Fibroblast of lung (primary cell): ENCODE data around the gene PAPOLA. TPM values are rescaled to one million over a fixed set of nuclear protein-coding genes. Genes with fewer than 3 reads are reported as not detected.

Source experiments
- DNase-seq, 2 donors: peaks; one replicate each; pipeline versions ENCODE4 v3.0.0 to v3.0.0-alpha.2; 2010; ENCODE audit warnings: low read depth in 2 of 2
- H2AFZ ChIP-seq: 2 replicates; pipeline ENCODE4 v1.5.1; 2012; ENCODE audit warnings: low read length, control low read depth, inconsistent platforms
- H3K27ac ChIP-seq: 2 replicates; pipeline ENCODE4 v1.5.1; 2011; ENCODE audit warnings: low read length, control low read depth; ENCODE audit not compliant: insufficient read depth
- H3K27me3 ChIP-seq: 2 replicates; pipeline ENCODE4 v1.5.1; 2011; ENCODE audit warnings: mild to moderate bottlenecking, low read length; ENCODE audit not compliant: control insufficient read depth, insufficient read depth
- H3K36me3 ChIP-seq: 2 replicates; pipeline ENCODE4 v1.5.1; 2011; ENCODE audit warnings: low read length; ENCODE audit not compliant: control insufficient read depth, insufficient read depth
- H3K4me1 ChIP-seq: 2 replicates; pipeline ENCODE4 v1.5.1; 2011; ENCODE audit warnings: low read length; ENCODE audit not compliant: control insufficient read depth, insufficient read depth; ENCODE audit errors: extremely low read depth
- H3K4me2 ChIP-seq: 2 replicates; pipeline ENCODE4 v1.5.1; 2011; ENCODE audit warnings: low read length, control low read depth; ENCODE audit not compliant: insufficient read depth; ENCODE audit errors: extremely low read depth
- H3K4me3 ChIP-seq, 4 experiments: fragments of 200-600 bp in 1 of 4; sonication (generic) in 1 of 4; replicated peaks in 1 of 4; 2 replicates each; pipeline ENCODE4 v1.5.1; 2011 to 2016; ENCODE audit warnings: low read length in 4 of 4, low read depth in 3 of 4, mild to moderate bottlenecking in 3 of 4, control low read depth in 2 of 4, inconsistent platforms in 1 of 4, mixed read lengths in 1 of 4; ENCODE audit not compliant: insufficient read depth in 1 of 4; ENCODE audit errors: control extremely low read depth in 1 of 4
- H3K79me2 ChIP-seq: 2 replicates; pipeline ENCODE4 v1.5.1; 2012; ENCODE audit warnings: mild to moderate bottlenecking, low read length, inconsistent platforms; ENCODE audit not compliant: control insufficient read depth, insufficient read depth
- H3K9ac ChIP-seq: 2 replicates; pipeline ENCODE4 v1.5.1; 2011; ENCODE audit warnings: mild to moderate bottlenecking, low read length, control low read depth; ENCODE audit not compliant: insufficient read depth
- H3K9me3 ChIP-seq: 2 replicates; pipeline ENCODE4 v1.5.1; 2012; ENCODE audit warnings: low read depth, low read length; ENCODE audit not compliant: control insufficient read depth, insufficient read depth
- H4K20me1 ChIP-seq: 2 replicates; pipeline ENCODE4 v1.5.1; 2011; ENCODE audit warnings: low read length; ENCODE audit not compliant: control insufficient read depth, insufficient read depth; ENCODE audit errors: extremely low read depth
- EZH2 ChIP-seq: IDR thresholded peaks from 2 replicates; pipeline ENCODE4 v1.5.1; 2012; ENCODE audit warnings: low read length, control low read depth, mild to moderate bottlenecking; ENCODE audit errors: missing control alignments
- polyA plus RNA-seq, 2 donors: library from polyadenylated mRNA; depleted of rRNA in 1 of 2; stranded (reverse) in 1 of 2; unstranded in 1 of 2; fragments of >200 nt; gene quantifications; 2 replicates each; pipeline ENCODE4 v1.2.1, GENCODE V29; 2011 to 2012; ENCODE audit warnings: missing spikeins in 1 of 2
- total RNA-seq: library from RNA; depleted of rRNA; stranded (reverse); fragments of >200 nt; gene quantifications from 2 replicates; pipeline ENCODE4 v1.2.1, GENCODE V29; 2014
- TF ChIP-seq, protein P1 (sequence below), 2 donors: IDR thresholded peaks in 1 of 2; conservative IDR thresholded peaks in 1 of 2; 1 replicate in 1 of 2; 2 replicates in 1 of 2; pipeline ENCODE4 v1.5.1; 2011 to 2012; ENCODE audit warnings: low read length in 2 of 2, control low read depth in 1 of 2, inconsistent platforms in 1 of 2, low read depth in 1 of 2, mild to moderate bottlenecking in 1 of 2

PAPOLA gene
- total and polyA plus RNA-seq, 2 donors (not counting 1 experiment from before 2014, with no cell fraction given) = 109 to 141 TPM

DNA sequence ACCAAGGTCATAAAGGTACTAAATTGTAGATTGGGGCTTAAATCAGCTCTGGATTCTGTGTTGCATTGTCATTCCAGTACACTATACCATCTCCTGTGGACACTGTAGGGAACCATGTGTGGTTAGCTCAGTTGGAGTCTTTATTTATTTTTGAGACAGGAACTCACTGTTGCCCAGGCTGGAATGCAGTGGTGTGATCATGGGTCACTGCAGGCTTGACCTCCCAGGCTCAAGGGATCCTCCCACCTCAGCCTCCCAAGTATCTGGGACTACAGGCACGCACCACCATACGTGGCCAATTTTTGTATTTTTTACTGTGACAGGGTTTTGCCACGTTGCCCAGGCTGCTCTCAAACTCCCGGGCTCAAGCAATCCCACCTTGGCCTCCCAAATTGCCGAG lies 6.7 kb downstream of the PAPOLA start:
- Histone ChIP-seq H3K36me3 (no peaks in the 10 kb centered on the region), H3K9me3 (no peaks in the 10 kb centered on the region), H3K4me3 (no peak overlapping the region), H3K27me3 (no peaks in the 10 kb centered on the region), H3K79me2 (peaks cover 98% of the 10 kb centered on the region), H3K4me2 (no peak overlapping the region), H3K27ac (no peak overlapping the region), H3K4me1 (no peaks in the 10 kb centered on the region), H3K9ac (no peak overlapping the region), H4K20me1 (peaks cover 8% of the 10 kb centered on the region), H2AFZ (no peak overlapping the region)
- TF ChIP-seq, protein P1, sequence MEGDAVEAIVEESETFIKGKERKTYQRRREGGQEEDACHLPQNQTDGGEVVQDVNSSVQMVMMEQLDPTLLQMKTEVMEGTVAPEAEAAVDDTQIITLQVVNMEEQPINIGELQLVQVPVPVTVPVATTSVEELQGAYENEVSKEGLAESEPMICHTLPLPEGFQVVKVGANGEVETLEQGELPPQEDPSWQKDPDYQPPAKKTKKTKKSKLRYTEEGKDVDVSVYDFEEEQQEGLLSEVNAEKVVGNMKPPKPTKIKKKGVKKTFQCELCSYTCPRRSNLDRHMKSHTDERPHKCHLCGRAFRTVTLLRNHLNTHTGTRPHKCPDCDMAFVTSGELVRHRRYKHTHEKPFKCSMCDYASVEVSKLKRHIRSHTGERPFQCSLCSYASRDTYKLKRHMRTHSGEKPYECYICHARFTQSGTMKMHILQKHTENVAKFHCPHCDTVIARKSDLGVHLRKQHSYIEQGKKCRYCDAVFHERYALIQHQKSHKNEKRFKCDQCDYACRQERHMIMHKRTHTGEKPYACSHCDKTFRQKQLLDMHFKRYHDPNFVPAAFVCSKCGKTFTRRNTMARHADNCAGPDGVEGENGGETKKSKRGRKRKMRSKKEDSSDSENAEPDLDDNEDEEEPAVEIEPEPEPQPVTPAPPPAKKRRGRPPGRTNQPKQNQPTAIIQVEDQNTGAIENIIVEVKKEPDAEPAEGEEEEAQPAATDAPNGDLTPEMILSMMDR (conservative IDR thresholded peaks at IDR 0.05 in 1 of 2, IDR thresholded peaks at IDR 0.05 in 1 of 2; ENCODE audit: low read depth in 1 of 2, low read length in 2 of 2) = no peak
- no peak for DNase-seq

DNA sequence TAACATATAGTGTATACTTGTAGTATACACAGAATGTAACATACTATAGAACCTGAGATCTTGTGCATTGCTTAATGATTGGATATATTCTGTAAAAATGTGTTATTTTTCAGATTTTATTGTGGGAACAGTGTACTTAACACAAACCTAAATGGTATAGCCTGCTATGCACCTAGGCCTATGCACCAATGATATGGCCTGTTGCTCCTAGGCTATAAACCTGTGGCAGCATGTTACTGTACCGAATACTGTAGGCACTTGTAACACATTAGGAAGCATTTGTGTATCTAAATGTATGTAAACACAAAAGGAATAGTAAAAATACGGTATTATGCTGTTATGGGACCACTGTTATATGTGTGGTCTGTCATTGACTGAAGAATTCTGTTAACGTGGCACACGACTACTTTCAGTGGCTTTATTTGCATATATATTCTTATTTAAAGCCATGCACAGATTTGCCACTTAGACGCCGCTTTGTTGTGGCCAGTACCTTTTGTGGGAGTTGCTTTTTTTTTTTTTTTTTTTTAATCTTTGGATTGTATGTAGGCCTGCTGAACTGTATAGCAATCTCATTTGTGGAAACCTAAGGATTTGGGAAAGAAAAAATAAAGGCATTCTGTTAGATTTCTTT lies 7.4 kb downstream of the PAPOLA start:
- Histone ChIP-seq H3K27ac (no peak overlapping the region), H3K4me1 (no peaks in the 10 kb centered on the region), H3K4me2 (no peak overlapping the region), H3K36me3 (no peaks in the 10 kb centered on the region), H3K4me3 (no peak overlapping the region), H3K9me3 (no peaks in the 10 kb centered on the region), H3K27me3 (no peaks in the 10 kb centered on the region), H2AFZ (no peak overlapping the region), H3K9ac (no peak overlapping the region), H4K20me1 (peaks cover 9% of the 10 kb centered on the region), H3K79me2 (peaks cover 98% of the 10 kb centered on the region)
- TF ChIP-seq, protein P1 (conservative IDR thresholded peaks at IDR 0.05 in 1 of 2, IDR thresholded peaks at IDR 0.05 in 1 of 2; ENCODE audit: low read depth in 1 of 2, low read length in 2 of 2) = no peak
- no peak for TF ChIP-seq EZH2
- no peak for DNase-seq

DNA sequence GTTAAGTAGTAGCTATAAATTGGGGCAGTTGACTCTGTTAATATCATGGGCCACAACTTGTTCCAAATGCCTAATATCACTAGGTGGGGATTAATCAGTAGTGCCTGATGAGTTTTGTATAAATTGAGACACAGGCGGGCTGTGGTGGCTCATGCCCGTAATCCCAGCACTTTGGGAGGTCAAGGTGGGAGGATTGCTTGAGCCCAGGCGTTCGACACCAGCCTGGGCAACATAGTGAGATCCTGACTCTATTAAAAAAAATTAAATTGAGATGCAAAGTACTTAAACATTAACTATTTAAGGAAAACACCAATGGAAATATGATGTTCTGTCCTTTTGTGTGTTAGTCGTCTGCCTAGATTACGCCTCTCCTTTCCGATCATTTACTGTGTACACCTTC lies 9.0 kb downstream of the PAPOLA start:
- DNase-seq = no peak
- H3K79me2 ChIP-seq = peaks cover 97% of the 10 kb centered on the region
- no peak overlapping the region for H3K4me2 ChIP-seq
- H3K9me3 ChIP-seq = no peaks in the 10 kb centered on the region
- no peak for TF ChIP-seq EZH2
- TF ChIP-seq, protein P1 (conservative IDR thresholded peaks at IDR 0.05 in 1 of 2, IDR thresholded peaks at IDR 0.05 in 1 of 2; ENCODE audit: low read depth in 1 of 2, low read length in 2 of 2) = no peak
- H3K27me3 ChIP-seq = no peaks in the 10 kb centered on the region
- H4K20me1 ChIP-seq = peaks cover 9% of the 10 kb centered on the region
- no peaks in the 10 kb centered on the region for H3K36me3 ChIP-seq
- H3K4me1 ChIP-seq = no peaks in the 10 kb centered on the region
- no peak overlapping the region for H2AFZ ChIP-seq
- no peak overlapping the region for H3K9ac ChIP-seq
- no peak overlapping the region for H3K4me3 ChIP-seq
- H3K27ac ChIP-seq = no peak overlapping the region
